HG03095 (cell line): ENCODE results near the gene COL5A2.

Experiments used
- ATAC-seq: cut with Tn5 transposase; IDR thresholded peaks from one replicate; pipeline ENCODE4 v1.9.1; 2021; ENCODE audit warnings: moderate library complexity; ENCODE audit not compliant: unreplicated experiment

The COL5A2 gene

GRCh38 chr2:189181706-189182105 lies 2.1 kb upstream of the COL5A2 start:
- ATAC-seq: no peak

GRCh38 chr2:189178726-189179569 lies 613 bp downstream of the COL5A2 start:
- no peak for ATAC-seq

GRCh38 chr2:189178054-189178453 lies 1.5 kb downstream of the COL5A2 start:
- ATAC-seq: no peak

DNA sequence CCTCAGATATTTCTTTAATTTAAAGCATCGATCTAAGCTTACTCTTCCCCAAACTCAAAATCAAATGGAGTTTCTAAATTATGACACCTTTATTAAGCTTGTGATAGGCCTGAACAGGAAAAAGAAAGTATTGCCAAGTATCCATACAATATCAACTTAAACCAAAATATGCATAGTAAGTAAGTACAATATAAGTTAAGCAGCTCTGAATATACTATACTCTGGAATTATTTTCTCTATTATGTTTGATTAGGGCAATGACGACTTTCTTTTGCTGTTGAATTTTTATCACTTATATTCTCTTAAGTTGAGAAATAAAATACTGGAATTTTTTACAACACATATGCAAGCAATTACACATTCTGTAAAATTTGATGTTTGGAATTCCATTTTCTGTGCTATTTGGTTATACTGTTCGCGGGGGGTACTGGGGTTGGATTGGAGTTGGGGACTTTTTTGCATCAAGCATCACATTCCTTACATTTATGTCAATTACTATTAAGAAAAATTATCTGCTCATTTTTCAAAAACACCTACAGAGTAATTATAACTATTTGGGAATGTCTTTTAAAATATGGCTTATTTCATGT lies 2.2 kb downstream of the COL5A2 start:
- ATAC-seq: no peak

DNA sequence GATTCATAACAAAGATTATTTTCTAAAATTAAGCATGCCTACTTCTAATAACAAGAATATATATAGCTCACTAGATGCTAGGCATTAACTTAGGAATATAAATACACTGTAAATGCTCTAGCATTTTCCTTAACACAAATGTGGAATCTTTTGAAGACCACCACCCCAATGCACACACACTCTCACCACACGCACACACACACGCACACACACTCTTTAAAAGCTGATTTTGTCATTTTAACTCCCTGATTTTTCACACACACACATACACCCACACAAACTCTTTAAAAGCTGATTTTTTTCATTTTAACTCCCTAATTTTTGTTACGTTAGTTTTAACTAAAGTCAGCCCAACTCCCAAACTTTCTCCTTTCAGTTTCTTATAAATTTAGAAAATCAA lies 3.0 kb downstream of the COL5A2 start:
- no peak for ATAC-seq

DNA sequence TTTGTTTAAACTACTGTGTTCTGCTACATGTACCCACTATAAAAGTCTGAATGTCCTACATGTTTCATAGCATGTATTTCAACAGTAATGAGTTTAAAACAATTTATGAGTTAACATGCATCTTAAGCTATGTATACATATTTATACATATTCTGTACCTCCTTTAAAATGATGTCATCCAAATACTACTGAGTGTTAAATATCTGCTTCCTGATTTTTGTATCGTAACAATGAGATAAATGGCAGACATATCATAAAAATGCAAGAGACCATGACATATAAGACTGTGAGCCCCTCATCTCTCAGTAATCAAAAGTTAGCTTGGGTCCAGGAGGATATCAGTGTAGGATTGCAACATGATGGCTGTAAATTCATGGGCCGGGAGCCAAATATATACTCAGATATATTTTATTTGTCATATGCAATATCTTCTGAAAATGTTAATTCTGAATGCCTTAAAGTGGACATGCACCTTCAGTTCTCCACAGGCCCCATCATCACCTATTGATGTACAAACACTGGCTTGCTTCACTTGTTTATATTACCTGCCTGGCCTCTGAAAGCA lies 3.6 kb downstream of the COL5A2 start:
- ATAC-seq: no peak

DNA sequence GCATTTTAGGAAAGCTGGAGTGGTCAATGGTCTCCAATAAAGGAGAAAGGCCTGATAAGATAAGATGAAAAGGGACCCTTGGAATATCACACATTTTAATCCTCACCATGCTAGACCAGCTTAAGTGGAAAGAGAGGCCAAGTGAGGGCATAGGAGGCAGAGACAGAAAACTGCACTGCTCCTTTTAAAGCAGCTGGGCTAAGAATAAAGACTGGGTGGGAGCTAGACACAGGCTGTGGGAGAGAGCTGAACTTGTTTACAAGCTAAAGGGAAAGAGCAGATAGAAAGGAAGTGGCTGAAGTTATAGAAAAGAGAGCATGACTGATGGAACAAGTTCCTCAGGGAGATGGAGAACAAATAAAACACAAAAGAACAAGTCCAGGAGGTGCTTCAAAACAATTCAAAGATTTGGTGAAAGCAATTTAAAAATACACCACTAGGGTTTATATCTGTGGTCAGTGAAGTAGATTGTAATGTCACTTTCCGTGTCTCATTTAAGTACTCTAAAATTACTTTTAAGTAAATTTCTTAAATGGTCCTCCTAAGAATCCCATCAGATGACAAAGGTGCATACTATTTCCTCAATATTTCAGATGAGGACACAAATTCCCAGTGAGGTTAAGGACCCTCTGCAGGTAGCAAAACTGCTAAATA lies 7.5 kb downstream of the COL5A2 start:
- ATAC-seq: no peak

DNA sequence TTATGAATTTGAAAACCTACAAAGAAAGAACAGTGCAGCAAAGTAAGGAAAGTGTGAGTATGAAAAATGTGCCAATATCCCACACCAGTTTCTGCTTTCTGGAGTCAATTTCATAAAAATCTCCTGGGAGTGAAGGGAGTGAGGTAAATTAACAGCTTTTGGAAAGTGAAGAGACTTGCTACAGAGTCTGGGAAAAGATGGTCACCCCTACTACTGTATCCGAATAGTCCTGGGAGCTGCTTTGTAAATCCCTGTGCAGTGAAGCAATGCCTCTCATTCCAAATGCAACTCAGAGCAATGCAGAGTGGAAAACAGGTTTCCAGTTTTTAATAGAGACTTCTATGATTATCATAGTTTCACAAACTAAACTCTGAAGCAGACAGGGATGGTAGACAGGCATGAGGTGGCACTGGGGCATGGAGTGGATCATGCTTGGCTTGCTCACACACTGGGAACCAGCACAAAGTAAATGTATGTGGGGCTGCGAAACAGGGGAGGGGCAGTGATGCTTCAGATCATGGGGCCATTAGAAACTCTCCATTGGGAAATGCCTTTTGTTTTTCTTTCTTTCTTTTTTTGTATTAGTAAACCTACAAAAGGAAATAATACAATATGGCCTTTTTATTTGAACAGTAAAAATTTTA lies 10.6 kb downstream of the COL5A2 start:
- ATAC-seq: no peak

- no peak for ATAC-seq
These were observed 13.7 kb downstream of the COL5A2 start for GRCh38 chr2:189165656-189166380.

- ATAC-seq: no peak
These were observed 14.8 kb downstream of the COL5A2 start for GRCh38 chr2:189164746-189165145.

DNA sequence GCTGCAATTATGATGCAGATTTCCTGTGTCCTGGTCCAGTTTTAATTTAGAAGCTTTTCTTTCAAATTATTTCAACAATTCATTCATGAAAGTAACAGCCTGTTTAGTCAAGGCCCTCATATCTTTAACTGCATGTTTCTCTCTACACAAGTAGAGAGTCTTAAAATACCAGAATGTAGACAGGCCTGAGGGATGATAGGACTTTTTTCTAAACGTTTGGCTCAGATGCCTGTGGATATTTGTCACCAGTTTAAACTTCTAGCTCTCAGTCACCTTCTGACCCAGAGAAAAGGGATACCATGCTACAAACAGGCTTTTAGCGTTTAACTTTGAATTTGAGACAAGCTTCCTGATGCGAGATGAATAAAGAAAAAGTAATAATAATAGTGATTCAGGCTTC lies 15.7 kb downstream of the COL5A2 start:
- ATAC-seq: no peak

DNA sequence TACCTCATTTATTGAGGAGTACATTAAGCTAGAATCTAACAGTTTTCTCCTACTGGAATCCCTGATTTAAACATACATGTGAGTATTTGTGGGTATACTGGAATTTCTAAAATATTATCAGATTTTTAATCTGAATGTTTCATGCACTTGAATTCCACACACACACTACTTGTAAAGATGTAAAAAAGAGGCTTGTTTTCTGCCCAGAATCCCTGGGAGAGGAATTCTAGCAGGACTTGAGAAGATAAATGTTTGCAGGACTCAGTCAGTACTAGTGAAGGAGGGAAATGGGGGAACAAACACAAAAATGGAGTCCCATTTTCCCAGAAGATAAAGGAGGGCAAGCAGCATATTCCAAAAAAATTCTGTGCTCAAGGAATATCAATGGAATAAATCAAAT lies 17.0 kb downstream of the COL5A2 start:
- no peak for ATAC-seq

DNA sequence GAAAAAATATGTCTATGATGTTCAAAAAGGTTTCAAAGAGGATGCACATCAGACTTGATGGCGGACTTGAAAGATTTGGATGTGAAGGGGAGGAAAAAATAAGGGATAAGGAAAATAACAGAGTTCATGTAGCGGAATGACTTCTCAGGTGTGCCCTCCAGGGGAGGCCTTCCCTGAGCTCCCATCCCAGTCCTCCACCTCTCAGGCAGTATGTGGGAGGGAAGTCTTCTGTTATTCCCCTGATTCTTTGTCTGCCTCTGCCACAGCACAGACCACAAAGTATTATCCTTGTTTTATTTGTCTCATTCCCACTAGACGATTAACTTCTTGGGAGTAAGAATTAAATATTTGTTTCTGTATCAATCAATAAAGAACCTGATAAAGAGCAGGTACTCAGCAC lies 17.7 kb downstream of the COL5A2 start:
- no peak for ATAC-seq

GRCh38 chr2:189159717-189160116 lies 19.8 kb downstream of the COL5A2 start:
- ATAC-seq: no peak

GRCh38 chr2:189159273-189159672 lies 20.3 kb downstream of the COL5A2 start:
- ATAC-seq: no peak

GRCh38 chr2:189157939-189158338 lies 21.6 kb downstream of the COL5A2 start:
- ATAC-seq: no peak

DNA sequence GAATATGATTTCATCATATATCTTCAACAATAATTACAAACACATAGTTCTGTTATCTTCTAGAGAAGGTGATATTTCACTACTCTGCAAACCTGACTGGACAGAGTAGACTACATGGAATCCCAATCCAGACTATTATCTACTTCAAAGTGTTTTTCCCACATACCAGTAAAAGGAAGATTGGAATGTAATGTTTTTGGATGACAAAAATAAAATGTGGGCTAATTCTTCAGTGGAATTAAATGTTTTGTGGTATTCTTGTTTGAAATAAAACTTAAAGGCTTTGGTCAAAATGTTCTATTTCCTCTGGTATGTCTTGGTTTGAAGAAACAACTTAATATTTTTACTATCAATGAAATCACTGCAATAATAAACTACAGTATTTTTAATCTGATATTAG lies 22.1 kb downstream of the COL5A2 start:
- ATAC-seq: no peak

- no peak for ATAC-seq
These were observed 23.8 kb downstream of the COL5A2 start for GRCh38 chr2:189155795-189156194.

DNA sequence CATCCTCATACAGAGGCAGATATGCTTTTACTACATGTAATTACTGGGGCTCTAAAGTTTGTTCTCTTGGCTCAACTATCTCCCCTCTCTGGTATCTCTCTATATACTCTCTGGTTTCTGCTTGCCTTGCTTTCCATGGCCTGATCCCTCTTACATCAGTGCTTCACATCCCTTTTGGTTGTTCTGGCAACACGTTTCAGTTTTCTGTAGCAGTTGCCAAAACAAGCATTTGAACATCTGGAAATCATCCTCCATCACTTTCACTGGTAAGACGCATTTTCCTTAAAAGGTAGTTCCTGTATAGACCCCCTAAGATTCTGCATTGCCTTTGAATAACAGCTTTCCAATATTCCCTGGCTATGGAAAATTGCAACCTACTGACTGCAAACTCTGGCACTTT lies 25.9 kb downstream of the COL5A2 start:
- no peak for ATAC-seq

DNA sequence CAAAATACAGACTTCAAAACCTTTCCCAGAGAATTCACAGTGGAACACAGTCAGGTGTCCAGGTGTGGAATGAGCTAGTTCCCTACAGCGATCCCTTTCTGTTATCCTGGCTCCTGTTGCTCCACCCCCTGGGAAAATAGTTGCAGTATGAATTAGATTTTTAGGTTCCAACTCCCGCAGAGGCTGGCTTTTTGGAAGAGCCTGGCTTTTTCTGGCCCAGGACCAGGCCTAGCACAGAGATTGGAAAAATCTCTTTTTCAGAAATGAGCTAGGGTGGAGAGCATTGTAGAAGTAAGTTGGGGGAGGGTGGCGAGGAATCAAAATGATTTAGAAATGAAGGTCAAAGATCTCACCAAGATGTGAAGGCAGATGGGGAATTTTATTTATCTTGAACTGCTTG lies 27.1 kb downstream of the COL5A2 start:
- no peak for ATAC-seq

DNA sequence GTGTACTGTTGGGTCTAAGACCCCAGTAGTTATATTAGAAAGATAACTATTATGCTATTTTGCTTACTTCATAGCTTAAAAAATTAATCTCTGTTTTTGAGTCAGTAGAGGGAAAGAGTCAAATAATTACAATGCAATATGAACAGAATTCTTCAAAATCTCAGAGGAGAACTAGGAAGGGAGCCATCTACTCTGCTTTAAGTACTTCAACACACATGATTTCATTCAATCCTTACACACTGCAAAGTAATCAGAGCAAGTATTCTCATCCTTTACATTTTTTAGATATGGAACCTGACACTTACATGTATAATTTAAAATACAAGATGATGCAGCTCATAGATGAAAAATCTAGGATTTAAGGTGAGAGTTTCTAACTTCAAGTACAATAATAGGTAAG lies 27.7 kb downstream of the COL5A2 start:
- no peak for ATAC-seq
